GM12878 (cell line): Measurements from ENCODE around the gene CIROP. TPM values are rescaled to one million over a fixed set of nuclear protein-coding genes. Genes with fewer than 3 reads are reported as not detected.
A peak's percentile ranks its signal among the peaks of the same experiment; 100 is the strongest.

Experiments used
- ATAC-seq: fragments of 200-7000 bp; cut with Tn5 transposase; 3 replicates; pipeline ENCODE4 v1.9.1; 2020; ENCODE audit warnings: mild to moderate bottlenecking, moderate library complexity
- BruUV-seq: library from RNA; stranded (reverse); fragments of 400-500 nt; replicated peaks from 2 replicates; lab custom pipeline; 2021; lab: Mats Ljungman, UMichigan
- CTCF ChIA-PET: fragments of 300-600 bp; sonication (Branson Sonifier 250); formaldehyde crosslinking; extraction: SDS; loops from one replicate; lab custom pipeline; 2021; ENCODE audit warnings: inconsistent platforms; lab: Yijun Ruan, JAX
- POLR2A ChIA-PET: fragments of 350-600 bp; formaldehyde crosslinking; extraction: SDS; loops from one replicate; lab custom pipeline; 2021; ENCODE audit warnings: inconsistent platforms; lab: Charles Lee
- RAD21 ChIA-PET: fragments of 300-600 bp; sonication (Branson Sonifier 250); formaldehyde crosslinking; loops from one replicate; lab custom pipeline; 2023; ENCODE audit warnings: antibody characterized with exemption; ENCODE audit not compliant: unreplicated experiment; lab: Charles Lee
- SMC1A ChIA-PET: fragments of 300-600 bp; sonication (Branson Sonifier 250); formaldehyde crosslinking; loops from one replicate; lab custom pipeline; 2023; ENCODE audit not compliant: unreplicated experiment, uncharacterized antibody; lab: Charles Lee
- DNase-seq: peaks from one replicate; pipeline ENCODE4 v3.0.0-alpha.2; 2011; ENCODE audit warnings: low read depth, low spot score
- FAIRE-seq: peaks from 3 replicates; lab custom pipeline; 2011; peaks lifted over from hg19 to GRCh38; lab: Jason Lieb, UNC
- H2AFZ ChIP-seq: 2 replicates; pipeline ENCODE4 v1.6.0; 2011; ENCODE audit warnings: low read depth, low read length, control low read depth; ENCODE audit not compliant: control insufficient read depth
- H3K27ac ChIP-seq: 2 replicates; pipeline ENCODE4 v1.5.1; 2011; ENCODE audit warnings: control low read depth; ENCODE audit not compliant: control insufficient read depth, insufficient read depth
- H3K27me3 ChIP-seq, 2 experiments: replicated peaks in 1 of 2; 2 replicates each; pipeline versions ENCODE4 v1.6.0 to v1.6.1; 2011; ENCODE audit warnings: low read length in 1 of 2; ENCODE audit not compliant: control insufficient read depth in 2 of 2, insufficient read depth in 2 of 2
- H3K36me3 ChIP-seq, 2 experiments: 2 replicates each; pipeline ENCODE4 v1.5.1; 2011; ENCODE audit warnings: low read length in 1 of 2; ENCODE audit not compliant: control insufficient read depth in 2 of 2, insufficient read depth in 2 of 2
- H3K4me1 ChIP-seq: 2 replicates; pipeline ENCODE4 v1.6.1; 2011; ENCODE audit warnings: mild to moderate bottlenecking, low read length, moderate library complexity, mixed read lengths; ENCODE audit not compliant: control insufficient read depth, insufficient read depth
- H3K4me2 ChIP-seq: 2 replicates; pipeline ENCODE4 v1.6.0; 2011; ENCODE audit warnings: control low read depth; ENCODE audit not compliant: control insufficient read depth, insufficient read depth
- H3K4me3 ChIP-seq: fragments of 200-600 bp; sonication (generic); 2 replicates; pipeline ENCODE4 v1.5.1; 2016
- H3K79me2 ChIP-seq: 2 replicates; pipeline ENCODE4 v1.6.0; 2011; ENCODE audit warnings: low read length; ENCODE audit not compliant: control insufficient read depth, insufficient read depth
- H3K9ac ChIP-seq: 2 replicates; pipeline ENCODE4 v1.8.0; 2011; ENCODE audit warnings: low read length, control low read depth, mixed read lengths; ENCODE audit not compliant: control insufficient read depth, insufficient read depth
- H3K9me3 ChIP-seq: replicated peaks from 3 replicates; pipeline ENCODE4 v1.5.1; 2011; ENCODE audit warnings: mild to moderate bottlenecking, low read length; ENCODE audit not compliant: control insufficient read depth, insufficient read depth
- H4K20me1 ChIP-seq: 2 replicates; pipeline ENCODE4 v1.6.0; 2011; ENCODE audit not compliant: control insufficient read depth, insufficient read depth
- BRCA1 ChIP-seq: IDR thresholded peaks from 2 replicates; pipeline ENCODE4 v1.6.1; 2011; ENCODE audit warnings: low read depth, low read length, improper control_type of control experiment
- CHD2 ChIP-seq: IDR thresholded peaks from 2 replicates; pipeline ENCODE4 v1.6.1; 2011; ENCODE audit warnings: low read depth, low read length, improper control_type of control experiment, borderline replicate concordance
- EZH2 ChIP-seq: IDR thresholded peaks from 2 replicates; pipeline ENCODE4 v1.6.1; 2012; ENCODE audit warnings: low read depth, mild to moderate bottlenecking, control low read depth, inconsistent platforms, low read length, borderline replicate concordance; ENCODE audit not compliant: control insufficient read depth
- IKZF2 ChIP-seq, 2 experiments: fragments of 450-650 bp; IDR thresholded peaks; 2 replicates each; pipeline ENCODE4 v1.6.1; 2017; ENCODE audit warnings: mild to moderate bottlenecking in 2 of 2, moderate library complexity in 2 of 2
- JUND ChIP-seq: IDR thresholded peaks from 2 replicates; pipeline ENCODE4 v1.6.1; 2012; ENCODE audit warnings: low read depth, mild to moderate bottlenecking, low read length, improper control_type of control experiment, moderate library complexity
- NR2F1 ChIP-seq: fragments of 450-650 bp; conservative IDR thresholded peaks from 2 replicates; pipeline ENCODE4 v1.6.1; 2017; ENCODE audit warnings: mild to moderate bottlenecking
- PML ChIP-seq: IDR thresholded peaks from 2 replicates; pipeline ENCODE4 v1.6.1; 2012; ENCODE audit warnings: low read length, inconsistent platforms
- POLR2A ChIP-seq: IDR thresholded peaks from 2 replicates; pipeline ENCODE4 v1.6.1; 2011; ENCODE audit warnings: low read depth, mild to moderate bottlenecking, low read length
- RFX5 ChIP-seq: IDR thresholded peaks from 2 replicates; pipeline ENCODE4 v1.6.1; 2011; ENCODE audit warnings: low read depth, low read length, improper control_type of control experiment
- SIX5 ChIP-seq: IDR thresholded peaks from 2 replicates; pipeline ENCODE4 v1.6.1; 2011; ENCODE audit warnings: mild to moderate bottlenecking, low read depth, low read length, moderate library complexity; ENCODE audit not compliant: severe bottlenecking
- SMAD1 ChIP-seq: fragments of 450-650 bp; IDR thresholded peaks from 2 replicates; pipeline ENCODE4 v1.6.1; 2018; ENCODE audit warnings: mild to moderate bottlenecking, low read depth; ENCODE audit not compliant: partially characterized antibody
- SUPT20H ChIP-seq: IDR thresholded peaks from 2 replicates; pipeline ENCODE4 v1.6.1; 2011; ENCODE audit warnings: low read depth, mild to moderate bottlenecking, low read length, moderate library complexity, borderline replicate concordance; ENCODE audit not compliant: control insufficient read depth
- TAF1 ChIP-seq: IDR thresholded peaks from 2 replicates; pipeline ENCODE4 v1.6.1; 2011; ENCODE audit warnings: mild to moderate bottlenecking, low read depth, low read length, borderline replicate concordance
- YY1 ChIP-seq: IDR thresholded peaks from 2 replicates; pipeline ENCODE4 v1.6.1; 2011; ENCODE audit warnings: low read depth, mild to moderate bottlenecking, low read length
- ZNF274 ChIP-seq: IDR thresholded peaks from one replicate; pipeline ENCODE4 v1.8.0; 2011; ENCODE audit not compliant: insufficient read length, insufficient read depth
- ZZZ3 ChIP-seq: IDR thresholded peaks from 2 replicates; pipeline ENCODE4 v1.6.1; 2011; ENCODE audit warnings: low read depth; ENCODE audit not compliant: control insufficient read depth, insufficient read length
- WGBS: methylation state at CpG from one replicate; pipeline ENCODE4 v1.1.6; 2016; ENCODE audit warnings: low lambda C conversion rate; ENCODE audit not compliant: insufficient replicate concordance, insufficient coverage; ENCODE audit errors: missing lambda C conversion rate; 5-methylcytosine and 5-hydroxymethylcytosine counted together
- in situ Hi-C: fragments of 300-500 bp; cut with MboI; formaldehyde crosslinking; loops from 9 replicates; pipeline ENCODE4 v1.14.3; 2018; ENCODE audit warnings: mixed read lengths
- intact Hi-C: fragments of 100-400 bp; cut with micrococcal nuclease; formaldehyde crosslinking; loops from one replicate; pipeline ENCODE4 v1.14.2; 2022; ENCODE audit not compliant: unreplicated experiment
- polyA plus RNA-seq, 11 experiments: library from polyadenylated mRNA; depleted of rRNA in 4 of 11; unstranded in 6 of 11; stranded (reverse) in 5 of 11; fragments of >200 nt; fragmentation: Nextera tagmentation in 4 of 11; fragmentation: Illumina TruSeq in 1 of 11; extraction: Ambion mirVana in 4 of 11; extraction: Trizol in 1 of 11; gene quantifications; 1 replicate in 1 of 11; 2 replicates in 10 of 11; pipeline versions ENCODE4 v1.2.1 to v1.2.3, GENCODE V29; 2011 to 2016; ENCODE audit warnings: inconsistent platforms in 2 of 11, missing spikeins in 2 of 11, low read depth in 1 of 11
- total RNA-seq, 4 experiments: library from RNA; depleted of rRNA in 3 of 4; stranded (reverse); fragments of >200 nt in 3 of 4; fragmentation: Illumina TruSeq in 1 of 4; extraction: Trizol in 1 of 4; gene quantifications; 2 replicates each; pipeline versions ENCODE4 v1.2.1 to v1.2.3, GENCODE V29; 2013 to 2021
- TF ChIP-seq, protein P1 (sequence below): IDR thresholded peaks from 2 replicates; pipeline ENCODE4 v1.6.1; 2011; ENCODE audit warnings: mild to moderate bottlenecking, low read depth, low read length, moderate library complexity; ENCODE audit not compliant: insufficient replicate concordance
- TF ChIP-seq, protein P2 (sequence below): IDR thresholded peaks from 2 replicates; pipeline ENCODE4 v1.6.1; 2011; ENCODE audit warnings: borderline replicate concordance, low read depth, mild to moderate bottlenecking, moderate library complexity, low read length; ENCODE audit not compliant: insufficient read depth, poor library complexity, severe bottlenecking
- TF ChIP-seq, protein P3 (sequence below): fragments of 450-650 bp; IDR thresholded peaks from 2 replicates; pipeline ENCODE4 v1.6.1; 2016; ENCODE audit warnings: mild to moderate bottlenecking

Gene CIROP
- total and polyA plus RNA-seq, 10 of the 15 experiments (the other 5 are each of a cell fraction or from before 2014, with no cell fraction given) = not detected

DNA sequence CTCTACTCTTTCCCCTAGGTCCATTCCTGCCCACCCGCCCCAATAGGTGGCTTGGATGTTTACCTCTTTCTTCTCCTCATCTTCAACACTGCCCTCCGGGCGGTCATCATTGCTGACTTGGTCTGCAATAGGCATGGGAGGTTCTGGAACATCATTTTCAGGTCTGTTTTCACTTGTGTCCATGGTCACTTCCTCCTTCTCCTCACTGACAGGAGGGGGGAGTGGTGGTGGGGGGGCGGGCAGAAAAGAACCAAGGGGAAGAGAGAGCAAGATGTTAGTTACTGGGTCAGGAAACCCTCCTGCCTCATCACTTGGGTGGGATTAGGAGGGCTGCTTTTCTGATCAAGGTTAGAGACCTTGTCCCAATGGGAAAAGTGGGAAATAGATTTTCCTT lies 35.4 kb downstream of the CIROP start:
- BruUV-seq = no TSS peak
- ATAC-seq = peak; percentile 2; the same call in 2 of the 3 replicates
- in situ Hi-C loops (no loop called here), intact Hi-C loops (loop anchor here (2.0 kb wide), 1 partner anchor 117 kb away; no protein-coding TSS in a partner anchor)
- no peak overlapping the region for H3K9ac ChIP-seq
- CTCF ChIA-PET = interaction anchor here (0.6 to 4.2 kb wide), 63 partner anchors 10 to 509 kb away, joined by 3 to 80 read pairs (median 7); partner anchors contain the start of genes ACIN1, AJUBA, C14orf119 and CDH24
- SMC1A ChIA-PET = interaction anchor here (0.6 to 2.3 kb wide), 26 partner anchors 8 to 1629 kb away, joined by 3 to 23 read pairs (median 6); partner anchors contain the start of genes ACIN1, C14orf119, CDH24 and CEBPE
- no peak overlapping the region for H2AFZ ChIP-seq
- no peaks in the 10 kb centered on the region for H3K9me3 ChIP-seq
- DNase-seq = no peak
- FAIRE-seq = no peak
- peaks cover 36% of the 10 kb centered on the region for H3K79me2 ChIP-seq
- H3K4me2 ChIP-seq = no peak overlapping the region
- no peak overlapping the region for H3K4me3 ChIP-seq
- peaks cover 11% of the 10 kb centered on the region; the same call in 1 of the 2 replicates for H3K4me1 ChIP-seq
- RAD21 ChIA-PET = interaction anchor here (1.0 to 1.9 kb wide), 18 partner anchors 11 to 470 kb away, joined by 3 to 27 read pairs (median 5); partner anchors contain the start of genes ACIN1, C14orf119 and HAUS4
- POLR2A ChIA-PET = interaction anchor here (0.6 to 1.8 kb wide), 5 partner anchors 8 to 140 kb away, joined by 4 to 9 read pairs (median 5); partner anchors contain the start of genes ACIN1, C14orf119 and PRMT5
- no peaks in the 10 kb centered on the region for H3K27me3 ChIP-seq
- H3K36me3 ChIP-seq = peaks cover 14 to 27% of the 10 kb centered on the region in 2 experiments
- H4K20me1 ChIP-seq = peaks cover 9% of the 10 kb centered on the region; the same call in 1 of the 2 replicates
- WGBS = 37% methylated on average over 4 of the region's 4 CpGs
- H3K27ac ChIP-seq = no peak overlapping the region
- TF ChIP-seq ZNF274 (no peak), SIX5 (no peak), JUND (no peak), RFX5 (no peak), PML (no peak), TAF1 (no peak), POLR2A (no peak), ZZZ3 (no peak), BRCA1 (no peak), SUPT20H (no peak), NR2F1 (no peak), EZH2 (no peak), SMAD1 (no peak), YY1 (no peak), CHD2 (no peak), IKZF2 (IDR thresholded peaks at IDR 0.05) (no peak)
- TF ChIP-seq, protein P1, sequence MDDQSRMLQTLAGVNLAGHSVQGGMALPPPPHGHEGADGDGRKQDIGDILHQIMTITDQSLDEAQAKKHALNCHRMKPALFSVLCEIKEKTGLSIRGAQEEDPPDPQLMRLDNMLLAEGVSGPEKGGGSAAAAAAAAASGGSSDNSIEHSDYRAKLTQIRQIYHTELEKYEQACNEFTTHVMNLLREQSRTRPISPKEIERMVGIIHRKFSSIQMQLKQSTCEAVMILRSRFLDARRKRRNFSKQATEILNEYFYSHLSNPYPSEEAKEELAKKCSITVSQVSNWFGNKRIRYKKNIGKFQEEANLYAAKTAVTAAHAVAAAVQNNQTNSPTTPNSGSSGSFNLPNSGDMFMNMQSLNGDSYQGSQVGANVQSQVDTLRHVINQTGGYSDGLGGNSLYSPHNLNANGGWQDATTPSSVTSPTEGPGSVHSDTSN = no peak
- TF ChIP-seq, protein P2, sequence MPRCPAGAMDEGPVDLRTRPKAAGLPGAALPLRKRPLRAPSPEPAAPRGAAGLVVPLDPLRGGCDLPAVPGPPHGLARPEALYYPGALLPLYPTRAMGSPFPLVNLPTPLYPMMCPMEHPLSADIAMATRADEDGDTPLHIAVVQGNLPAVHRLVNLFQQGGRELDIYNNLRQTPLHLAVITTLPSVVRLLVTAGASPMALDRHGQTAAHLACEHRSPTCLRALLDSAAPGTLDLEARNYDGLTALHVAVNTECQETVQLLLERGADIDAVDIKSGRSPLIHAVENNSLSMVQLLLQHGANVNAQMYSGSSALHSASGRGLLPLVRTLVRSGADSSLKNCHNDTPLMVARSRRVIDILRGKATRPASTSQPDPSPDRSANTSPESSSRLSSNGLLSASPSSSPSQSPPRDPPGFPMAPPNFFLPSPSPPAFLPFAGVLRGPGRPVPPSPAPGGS = no peak
- TF ChIP-seq, protein P3, sequence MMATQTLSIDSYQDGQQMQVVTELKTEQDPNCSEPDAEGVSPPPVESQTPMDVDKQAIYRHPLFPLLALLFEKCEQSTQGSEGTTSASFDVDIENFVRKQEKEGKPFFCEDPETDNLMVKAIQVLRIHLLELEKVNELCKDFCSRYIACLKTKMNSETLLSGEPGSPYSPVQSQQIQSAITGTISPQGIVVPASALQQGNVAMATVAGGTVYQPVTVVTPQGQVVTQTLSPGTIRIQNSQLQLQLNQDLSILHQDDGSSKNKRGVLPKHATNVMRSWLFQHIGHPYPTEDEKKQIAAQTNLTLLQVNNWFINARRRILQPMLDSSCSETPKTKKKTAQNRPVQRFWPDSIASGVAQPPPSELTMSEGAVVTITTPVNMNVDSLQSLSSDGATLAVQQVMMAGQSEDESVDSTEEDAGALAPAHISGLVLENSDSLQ = no peak
